ENCODE data around the gene HOXA1.

Gene HOXA1

DNA sequence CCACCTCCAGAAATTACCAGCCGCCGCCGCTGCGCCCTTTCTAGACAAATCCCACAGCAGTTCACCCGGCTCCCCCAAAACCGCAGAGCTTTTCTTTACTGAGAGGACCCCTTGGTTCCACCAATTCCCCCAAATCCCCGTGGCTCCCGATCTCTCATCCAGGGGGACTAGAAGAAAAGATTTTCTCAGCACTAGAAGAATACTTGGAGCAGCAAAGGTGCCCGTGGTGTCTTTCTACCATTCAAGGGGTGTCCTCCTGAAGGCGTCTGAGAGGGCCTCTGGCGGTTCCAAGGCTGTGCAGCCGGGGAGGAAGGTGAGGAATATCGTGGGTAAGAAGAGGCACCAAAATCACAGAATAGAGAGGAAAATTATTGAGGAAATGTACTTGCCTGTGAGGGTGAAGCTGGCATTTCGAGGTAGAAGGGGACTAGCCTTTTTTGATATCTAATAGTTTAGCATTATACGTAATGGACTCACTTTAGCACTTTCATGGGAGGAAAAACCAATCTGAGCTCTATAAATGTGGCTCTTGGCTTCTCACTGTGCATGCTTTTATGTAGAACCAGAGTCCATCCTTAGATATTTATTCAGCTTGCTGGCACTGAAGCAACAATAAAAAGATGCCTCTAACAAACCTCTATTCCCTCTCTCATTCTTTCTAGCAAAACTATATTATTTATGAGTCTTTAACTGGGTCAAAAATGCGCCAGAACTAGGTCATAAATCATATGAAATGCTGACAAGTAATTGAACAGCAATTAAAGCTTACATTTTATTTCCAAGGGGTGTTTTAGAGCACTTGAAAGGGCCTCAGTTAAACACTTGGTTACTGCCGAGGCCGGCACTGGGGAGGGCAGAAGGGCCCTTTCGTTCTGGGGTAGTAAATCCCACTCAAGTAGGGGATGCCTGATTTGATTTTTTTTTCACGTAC, 20.5 kb upstream of the HOXA1 start:
- no peak for DNase-seq

- DNase-seq: no peak
Measured at GRCh38 chr7:27115221-27116026, 19.6 kb upstream of the HOXA1 start.

DNA sequence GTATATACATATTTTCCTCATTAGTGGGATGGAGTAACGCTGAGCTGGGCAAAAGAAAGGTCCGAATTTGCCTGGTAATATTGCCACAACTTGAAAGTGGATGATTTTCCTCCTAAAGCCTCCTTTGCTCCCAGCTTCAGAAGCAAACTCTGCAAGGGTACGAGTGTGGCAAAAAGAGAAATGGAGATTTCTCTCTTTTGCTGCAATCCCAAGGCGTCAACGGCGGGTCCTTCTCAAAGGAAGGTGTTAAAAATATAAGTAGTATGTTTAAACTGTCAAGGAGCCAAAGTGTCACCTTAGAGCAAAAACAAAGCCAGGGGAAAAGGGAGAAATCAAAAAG, 19.1 kb upstream of the HOXA1 start:
- no peak for DNase-seq

DNA sequence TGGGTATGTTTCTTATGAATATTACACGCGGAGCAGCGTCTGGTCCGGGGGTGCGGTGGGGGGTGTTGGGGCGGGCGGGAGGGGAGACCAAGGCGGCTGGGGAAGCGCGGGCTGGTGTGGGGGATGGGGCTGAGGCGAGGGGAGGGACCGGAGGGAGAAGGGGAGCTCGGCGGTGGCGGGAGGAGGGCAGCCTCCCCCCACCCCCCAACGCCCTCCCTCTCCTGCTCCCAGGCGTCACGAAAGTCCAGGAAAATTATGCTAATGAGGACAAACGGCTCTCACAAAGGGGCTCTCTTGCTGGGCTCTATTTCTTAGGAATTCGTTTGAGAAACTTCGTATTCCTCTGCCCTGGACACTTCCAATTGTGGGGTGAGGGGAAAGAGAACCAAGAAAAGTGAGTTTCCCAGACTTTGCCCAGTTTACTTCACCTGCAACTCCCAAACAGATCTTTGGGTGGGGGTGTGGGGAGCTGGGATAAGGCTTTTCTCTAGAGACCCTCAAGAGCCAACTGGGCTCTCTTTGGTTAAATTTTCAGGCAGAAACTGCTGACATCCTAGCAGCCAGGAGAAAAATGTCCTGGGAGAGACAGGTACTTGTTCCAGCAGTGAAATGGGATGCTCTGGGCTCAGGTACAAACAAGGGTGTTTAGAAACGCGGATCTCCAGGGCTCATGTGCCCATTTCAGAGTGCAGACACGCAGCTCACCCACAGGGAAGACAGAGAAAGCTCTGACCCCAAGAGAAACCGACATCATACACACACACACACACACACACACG, 18.4 kb upstream of the HOXA1 start:
- DNase-seq: no peak

- no peak for DNase-seq
Measured at GRCh38 chr7:27112955-27113949, 17.5 kb upstream of the HOXA1 start.

DNA sequence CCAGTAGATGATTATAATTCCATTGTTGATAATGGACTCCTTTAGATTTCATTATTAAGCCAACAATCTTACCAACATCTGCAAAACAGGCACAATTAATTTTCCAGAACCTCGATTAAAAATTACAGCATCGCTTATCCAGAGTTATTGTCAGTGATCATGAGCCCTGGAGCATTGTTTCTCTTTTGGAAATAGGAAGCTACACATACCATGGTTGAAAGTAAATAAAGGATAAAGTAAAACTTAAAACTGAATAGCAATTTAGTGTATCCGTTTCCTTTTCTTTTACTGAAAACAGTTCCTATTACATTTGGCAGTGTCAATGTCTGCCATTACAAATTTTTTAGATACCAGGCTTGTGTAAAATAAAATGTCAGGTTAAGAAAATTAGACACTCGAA, 16.6 kb upstream of the HOXA1 start:
- no peak for DNase-seq

DNA sequence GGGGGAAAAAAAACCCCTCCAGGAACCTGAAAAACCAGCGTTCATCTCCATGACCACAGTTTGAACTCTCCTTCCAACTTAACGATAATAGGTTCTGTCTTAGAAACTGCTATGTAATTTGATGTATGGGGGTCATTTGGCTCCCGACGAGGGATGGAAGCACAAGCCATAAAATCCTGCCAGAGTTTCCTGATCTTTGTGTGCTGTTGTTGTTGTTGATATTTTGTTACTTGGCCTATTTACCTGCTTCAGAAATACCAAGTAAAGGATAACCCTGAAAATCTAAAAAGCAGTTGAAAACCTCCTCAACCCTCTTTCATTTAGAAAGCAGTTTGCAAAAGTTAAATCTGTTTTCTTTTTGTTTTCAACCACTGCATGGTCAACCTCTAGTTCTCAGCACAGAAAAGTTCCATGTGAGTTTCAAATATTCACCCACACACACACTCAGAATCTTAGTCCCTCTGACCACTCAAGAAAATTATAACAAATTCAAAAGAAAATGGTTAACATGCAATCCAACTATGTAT, 16.0 kb upstream of the HOXA1 start:
- DNase-seq: no peak

DNA sequence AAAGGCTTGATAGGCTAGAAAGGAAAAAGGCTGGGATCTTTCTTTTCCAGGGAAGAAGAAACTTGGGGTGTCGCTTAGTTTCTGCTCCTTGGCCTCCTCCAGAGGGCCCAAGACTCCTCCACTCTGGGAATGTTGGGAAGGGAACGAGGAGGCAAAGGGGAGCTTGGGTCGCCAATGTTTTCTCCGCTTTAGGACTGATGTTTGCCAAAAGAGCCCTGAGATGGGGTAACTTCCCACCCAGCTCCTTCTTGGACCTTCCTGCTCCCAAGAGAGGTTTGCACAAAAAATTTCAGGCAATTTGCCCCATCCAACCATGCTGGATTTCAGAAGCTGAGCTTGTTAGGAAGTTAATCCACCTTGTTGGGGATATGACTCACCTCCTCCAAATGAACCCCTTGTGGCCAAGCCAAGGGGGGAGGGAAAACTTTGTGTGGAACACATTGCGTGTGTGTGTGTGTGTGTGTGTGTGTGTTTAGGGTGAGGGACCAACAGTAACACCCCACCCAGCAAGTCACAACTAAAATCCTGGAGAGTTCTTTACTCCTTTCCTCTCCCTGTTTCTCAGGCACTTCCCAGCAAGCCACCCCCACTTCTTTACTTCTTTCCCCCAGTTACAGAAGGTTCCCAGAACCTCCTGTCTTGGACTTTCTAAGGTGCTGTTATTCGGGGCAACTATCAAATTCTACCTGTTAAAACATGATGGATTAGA, 15.4 kb upstream of the HOXA1 start:
- no peak for DNase-seq

DNA sequence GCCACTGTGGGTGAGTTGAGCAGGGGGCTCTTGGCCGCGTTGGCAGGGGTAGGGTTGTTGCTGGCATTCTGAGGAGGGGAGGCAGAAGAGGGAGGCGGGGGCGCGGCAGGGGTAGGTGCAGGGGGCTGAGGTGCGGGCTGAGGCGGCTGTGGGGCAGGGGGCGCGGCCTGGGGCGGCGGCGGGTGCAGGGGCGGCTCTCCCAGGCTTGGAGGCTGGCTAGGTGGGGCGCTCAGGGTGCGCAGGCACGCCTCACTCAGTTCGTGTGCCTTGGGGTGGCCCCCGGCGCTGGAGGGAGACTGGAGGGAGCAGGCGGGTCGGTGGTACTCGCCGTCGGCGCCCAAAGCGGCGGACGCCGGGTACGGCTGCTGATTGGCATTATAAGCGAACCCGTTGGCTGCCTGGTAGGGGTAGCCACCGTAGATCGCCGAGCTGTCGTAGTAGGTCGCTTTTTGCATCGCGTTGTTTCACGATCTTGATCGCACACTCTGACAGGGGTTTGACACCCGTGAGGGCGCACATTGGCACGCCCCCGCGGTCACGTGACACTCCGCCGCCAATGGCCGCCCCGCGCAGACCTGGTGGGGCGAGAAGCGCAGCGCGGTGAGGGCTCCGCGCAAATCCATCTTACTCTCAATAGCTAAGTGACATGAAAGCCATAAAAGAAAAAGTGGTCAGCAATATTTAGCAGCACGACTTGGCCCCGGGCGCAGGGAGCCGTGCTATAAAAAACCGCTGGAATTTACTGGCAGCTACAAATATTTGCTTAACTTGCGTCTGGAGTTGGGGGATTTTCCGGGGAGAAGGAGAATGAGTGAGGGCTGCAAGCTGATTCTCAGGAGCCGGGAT, 14.6 kb upstream of the HOXA1 start:
- no peak for DNase-seq

DNA sequence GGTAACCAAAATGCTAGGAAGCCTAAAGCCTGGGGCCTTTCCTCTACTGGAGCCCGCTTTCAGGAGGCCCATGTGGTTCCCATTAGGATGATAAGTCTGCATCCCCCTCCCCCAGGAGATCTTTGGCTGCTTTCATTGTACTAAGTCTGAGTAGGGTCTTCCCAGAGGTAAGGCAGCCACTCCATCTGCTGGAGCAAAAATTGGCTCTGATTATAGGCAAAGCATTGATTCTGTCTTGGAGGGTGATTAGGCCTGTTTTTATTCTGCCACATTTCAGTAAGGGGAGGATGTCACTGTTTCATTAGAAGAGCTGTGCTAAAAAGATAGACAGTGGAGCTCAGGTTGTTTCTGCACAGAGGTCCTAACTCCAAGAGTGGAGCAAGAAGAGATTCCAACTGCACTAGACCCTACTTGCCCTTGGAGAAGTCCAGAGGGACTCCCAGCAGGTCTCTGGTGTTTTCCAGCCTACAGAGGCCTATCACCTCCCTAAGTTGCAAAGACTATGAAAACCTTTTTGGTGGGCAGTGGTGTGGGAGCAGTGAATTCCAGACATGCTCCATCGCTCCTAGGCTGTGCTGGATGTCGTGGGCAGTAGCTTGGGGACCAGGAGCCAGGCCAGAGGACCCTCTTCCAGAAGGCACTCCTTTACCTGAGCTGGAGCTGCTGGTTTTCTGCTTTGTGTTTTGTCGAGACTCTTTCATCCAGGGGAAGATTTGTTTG, 13.8 kb upstream of the HOXA1 start:
- no peak for DNase-seq

DNA sequence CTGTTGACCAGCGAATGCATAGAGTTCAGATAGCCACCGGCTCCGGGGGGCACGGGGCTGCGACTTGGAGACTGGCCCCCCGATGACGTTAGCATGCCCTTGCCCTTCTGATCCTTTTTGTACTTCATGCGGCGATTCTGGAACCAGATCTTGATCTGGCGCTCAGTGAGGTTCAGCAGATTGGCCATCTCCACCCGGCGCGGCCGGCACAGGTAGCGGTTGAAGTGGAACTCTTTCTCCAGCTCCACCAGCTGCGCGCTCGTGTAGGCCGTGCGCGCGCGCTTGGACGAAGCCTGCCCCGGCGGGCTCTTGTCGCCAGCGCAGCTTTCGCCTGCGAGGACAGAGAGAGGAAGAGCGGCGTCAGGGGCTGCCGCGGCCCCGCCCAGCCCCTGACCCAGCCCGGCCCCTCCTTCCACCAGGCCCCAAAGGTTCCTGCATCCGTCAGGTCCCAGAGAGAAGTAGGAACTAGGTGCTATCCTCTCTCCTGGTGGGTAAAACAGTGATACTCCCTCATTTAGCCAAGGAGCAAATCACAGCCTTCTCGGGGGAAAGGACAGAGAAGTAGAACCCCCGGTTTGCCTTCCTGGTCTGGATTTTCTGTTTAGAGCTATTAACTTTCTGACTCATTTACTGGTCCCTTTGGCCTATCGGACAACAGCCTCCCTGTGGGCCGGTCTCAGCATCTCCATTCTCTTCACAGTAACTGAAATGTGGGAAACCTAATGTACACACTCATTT, 12.8 kb upstream of the HOXA1 start:
- peak; percentile 72 for DNase-seq

DNA sequence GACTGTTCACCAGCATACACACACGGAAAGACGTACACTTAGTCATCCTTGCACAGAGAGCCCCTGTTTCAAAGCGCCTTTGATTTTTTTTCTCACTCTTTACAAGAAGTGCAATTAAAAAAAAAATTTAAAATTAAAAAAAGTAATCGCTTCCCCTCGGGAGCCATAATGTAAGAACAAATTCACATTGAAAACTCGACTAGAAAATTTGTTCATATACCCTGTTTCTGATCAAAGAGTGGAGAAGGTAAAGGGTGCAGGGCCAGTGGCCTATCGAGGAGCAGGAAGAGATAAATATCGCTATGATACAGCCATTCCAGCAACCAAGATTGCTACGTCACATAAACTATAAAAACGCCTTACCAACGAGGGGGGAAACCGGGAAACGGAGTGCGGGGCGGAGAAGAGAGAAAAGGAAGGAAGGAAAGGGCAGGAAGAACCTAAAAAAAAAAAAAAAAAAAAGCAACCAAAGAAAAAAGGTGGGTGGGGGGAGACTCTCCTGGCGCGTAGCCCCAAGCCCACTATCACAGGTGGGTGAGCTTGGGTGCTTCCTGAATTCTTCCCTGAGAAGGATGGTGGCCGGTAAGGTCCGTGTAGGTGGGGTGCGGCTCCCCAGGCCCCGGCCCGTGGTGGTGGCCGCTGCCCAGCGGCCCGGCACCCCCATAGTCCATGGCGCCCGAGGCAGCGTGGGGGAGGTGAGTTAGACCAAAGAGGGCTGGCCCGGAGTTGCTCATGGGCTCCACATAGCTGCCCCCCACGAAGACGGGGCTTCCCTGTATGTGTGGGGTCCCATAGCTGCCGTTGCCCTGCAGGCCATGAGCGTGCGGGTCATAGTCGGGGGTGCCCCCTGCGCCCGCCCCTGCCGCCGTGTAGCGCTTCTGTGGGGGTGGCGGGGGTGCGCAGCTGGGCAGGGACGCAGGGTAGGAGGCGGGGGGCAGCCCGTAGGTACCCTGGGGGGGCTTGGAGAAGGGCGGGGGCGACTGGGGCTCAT, 11.9 kb upstream of the HOXA1 start:
- DNase-seq: no peak

DNA sequence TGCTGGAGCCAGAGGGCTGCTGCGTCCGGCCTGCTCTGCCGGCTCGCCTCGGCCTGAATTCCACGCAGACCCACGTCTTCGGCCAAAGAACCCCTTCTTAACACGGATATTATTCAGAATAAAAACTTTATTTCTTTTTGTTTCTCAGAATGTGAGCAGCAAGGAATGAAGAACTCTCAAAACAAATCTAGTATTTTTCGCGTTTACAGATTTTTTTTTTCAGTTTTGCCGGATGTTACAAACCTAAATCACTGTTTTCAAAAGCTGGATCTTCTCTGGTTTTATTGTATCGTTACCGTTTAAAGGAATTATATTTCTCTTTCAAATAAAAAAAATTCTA, 11.1 kb upstream of the HOXA1 start:
- no peak for DNase-seq

- DNase-seq: no peak
Measured at GRCh38 chr7:27106181-27106900, 10.5 kb upstream of the HOXA1 start.

DNA sequence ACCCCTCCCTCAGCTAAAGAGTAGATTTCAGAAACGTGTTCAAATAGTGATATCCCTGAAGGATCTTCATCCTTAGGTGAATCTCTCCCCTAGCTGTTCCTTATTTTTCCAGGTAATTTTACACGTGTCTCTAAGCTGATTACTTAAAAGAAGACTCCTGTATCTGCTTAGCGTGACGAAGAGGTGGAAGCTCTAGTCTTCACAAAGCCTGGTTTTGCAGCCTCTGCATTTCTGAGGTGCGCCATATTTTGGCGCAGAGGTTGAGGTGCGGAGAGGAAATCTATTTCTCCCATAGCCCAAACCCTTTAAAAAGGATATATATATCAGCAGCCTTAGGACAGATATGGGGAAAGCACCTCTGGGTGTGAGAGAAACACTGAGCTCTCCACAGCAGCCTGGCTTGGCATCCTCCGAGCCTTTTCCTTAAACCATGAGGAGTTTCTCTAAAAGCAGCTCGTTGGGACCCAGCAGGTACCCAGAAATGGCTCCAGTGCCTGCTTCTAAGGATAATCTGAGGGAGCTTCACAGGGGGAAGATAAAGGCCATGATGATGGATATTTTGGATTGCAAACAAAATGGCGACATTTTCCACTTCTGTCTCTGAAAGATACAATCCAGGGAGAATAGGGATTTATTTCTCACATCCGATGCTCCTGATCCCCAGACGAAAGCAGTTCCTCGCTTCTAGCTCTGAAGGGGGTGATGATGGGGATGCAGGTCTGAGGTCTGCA, 9.7 kb upstream of the HOXA1 start:
- DNase-seq: no peak

All from NCI-H510A (cell line).